Kidney glomerular epithelial cell (primary cell): Measurements from ENCODE around the gene FANCC.
A peak's percentile ranks its signal among the peaks of the same experiment; 100 is the strongest.

Experiments
- DNase-seq: peaks from one replicate; lab custom pipeline; 2025; lab: John Stamatoyannopoulos, UW

Gene FANCC

DNA sequence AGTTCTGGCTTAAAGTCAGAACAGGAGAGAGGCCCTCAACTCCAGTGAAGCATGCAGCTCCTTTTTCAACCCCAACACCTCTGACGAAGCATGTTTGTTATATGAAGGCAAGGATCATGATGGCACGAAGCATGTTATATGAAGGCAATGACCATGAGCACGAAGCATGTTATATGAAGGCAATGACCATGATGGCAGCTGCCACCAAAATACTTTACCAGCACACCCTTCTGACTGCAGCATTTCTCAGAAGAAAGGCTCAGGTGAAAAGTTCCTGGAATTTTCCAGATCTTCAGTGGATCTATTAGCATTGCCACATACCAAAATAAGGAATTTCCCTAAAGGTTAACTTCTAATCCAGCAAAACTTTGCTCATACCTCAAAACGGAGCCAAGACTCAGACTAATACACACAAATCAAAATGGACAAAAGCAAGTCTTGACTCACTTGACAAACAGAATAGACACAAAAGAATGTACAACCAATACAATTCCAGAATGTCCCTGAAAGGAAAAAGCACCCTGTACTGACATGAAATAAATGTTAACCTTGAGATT lies 217.4 kb downstream of the FANCC start:
- peak; percentile 79 for DNase-seq

DNA sequence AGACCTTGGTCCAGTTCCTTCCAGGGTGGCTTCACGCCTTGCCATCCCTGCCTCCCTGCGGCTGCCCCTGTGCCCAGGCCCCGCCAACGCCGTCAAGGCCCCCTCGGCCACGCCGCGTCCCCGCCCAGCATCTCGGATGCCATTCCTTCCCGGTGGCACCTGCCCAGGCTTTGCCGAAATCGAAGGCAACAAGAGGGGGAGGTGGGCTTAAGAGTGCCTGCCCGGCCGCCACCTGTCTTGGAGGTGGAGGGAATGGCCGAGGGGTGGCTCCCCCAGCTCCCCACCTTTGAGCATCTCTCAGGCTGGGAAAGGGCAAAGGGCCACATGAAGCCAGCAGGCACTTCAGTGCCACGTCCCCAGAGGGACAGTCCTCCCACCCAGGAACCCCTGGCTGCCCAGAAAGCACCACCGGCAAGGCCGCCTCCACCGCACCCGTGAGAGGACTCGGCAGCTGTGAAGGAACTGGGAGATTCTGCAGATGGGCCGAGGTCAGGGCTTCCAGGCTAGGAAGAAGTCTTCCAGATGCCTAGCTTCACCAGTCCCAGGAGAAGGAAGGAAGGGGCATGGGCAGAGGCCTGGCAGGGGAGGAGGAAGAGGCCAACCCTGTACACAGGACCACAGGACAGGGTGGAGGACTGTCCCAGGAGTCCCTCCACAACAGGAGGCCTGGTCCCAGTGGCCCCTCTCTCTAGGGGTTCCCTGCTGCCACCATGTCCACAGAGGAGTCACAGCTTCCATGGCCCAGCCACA lies 218.0 kb downstream of the FANCC start:
- DNase-seq = no peak

DNA sequence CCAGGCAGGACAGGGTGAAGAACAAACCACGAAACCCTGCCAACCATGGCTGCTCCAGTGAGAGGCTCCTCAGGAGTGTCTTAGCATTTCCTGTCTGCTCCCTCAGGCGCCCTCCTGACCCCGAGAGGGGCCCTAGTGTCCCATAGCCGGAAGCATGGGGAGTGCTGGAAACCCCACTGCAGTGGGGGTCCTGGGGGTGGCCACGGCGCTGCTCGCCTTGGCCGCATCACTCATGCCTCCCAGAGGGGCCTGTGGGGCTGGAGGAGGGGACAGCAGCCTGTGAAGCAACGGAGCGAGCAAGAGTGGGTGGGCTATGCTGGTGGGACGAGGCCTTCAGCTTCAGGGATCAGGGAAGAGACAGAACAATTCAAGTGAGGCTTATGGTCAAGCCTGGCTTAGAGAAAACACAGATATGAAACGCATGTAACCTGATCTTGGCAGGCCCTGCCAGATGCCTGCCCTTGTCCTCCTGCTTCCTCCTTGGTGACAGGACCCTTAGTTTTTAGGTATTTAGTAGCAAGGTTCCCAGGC lies 219.1 kb downstream of the FANCC start:
- peak; percentile 19 for DNase-seq

DNA sequence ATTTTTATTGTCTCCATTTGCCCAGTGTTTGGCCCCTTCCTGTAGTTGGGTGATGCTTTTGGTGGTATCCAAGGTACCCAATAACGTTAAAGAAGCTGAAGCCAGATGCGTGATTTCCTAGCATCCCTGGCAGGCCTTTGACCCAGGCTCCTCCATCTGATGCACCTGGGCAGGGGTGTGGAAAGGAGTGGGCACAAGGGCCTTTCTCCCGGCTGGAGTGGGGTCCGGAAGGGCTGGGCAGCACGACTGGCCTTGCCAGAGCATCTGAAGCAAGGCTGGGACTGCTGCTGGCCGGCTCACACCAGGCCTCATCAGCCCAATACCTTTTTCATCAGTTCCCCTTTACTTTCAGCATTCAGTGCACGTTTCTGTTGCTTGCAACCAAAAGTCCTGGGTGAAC lies 220.2 kb downstream of the FANCC start:
- DNase-seq = no peak

DNA sequence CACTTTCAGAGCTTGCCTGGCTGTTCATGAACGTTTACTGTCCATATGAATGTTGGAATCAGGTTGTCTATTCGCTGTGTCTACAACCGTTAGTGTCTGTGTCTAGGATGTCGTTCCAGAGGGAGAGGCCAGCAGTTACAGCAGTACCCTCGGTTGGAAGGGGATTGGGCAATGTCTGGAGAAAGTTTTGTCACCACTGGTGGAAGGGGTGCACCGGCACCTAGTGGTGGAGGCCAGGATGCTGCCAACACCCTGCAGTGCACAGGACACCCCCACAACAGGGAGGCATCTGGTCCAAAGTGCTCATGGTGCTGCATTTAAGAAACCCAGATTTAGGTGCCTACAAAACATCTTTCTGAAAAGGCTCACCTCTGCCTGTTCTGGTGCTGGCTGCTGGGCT lies 220.7 kb downstream of the FANCC start:
- no peak for DNase-seq

DNA sequence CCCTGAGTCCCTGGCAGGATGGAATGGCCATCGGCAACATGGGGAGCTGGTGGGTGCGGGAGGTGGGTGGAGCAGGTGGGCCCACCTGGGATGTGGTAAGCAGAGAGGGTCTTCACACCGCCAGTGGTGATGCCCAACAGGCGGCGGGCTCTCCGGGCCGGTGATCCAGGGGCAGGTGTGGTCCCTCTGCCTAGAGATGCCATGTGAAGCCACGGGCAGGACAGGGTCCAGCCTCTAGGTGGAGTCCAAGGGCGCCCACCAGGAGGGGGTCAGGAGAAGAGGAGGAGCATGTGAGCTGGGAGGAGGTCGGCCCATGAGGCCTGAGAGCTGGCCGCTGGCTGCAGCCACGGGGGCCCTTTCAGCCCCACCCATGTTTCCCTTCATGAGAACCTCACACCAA lies 221.1 kb downstream of the FANCC start:
- no peak for DNase-seq

DNA sequence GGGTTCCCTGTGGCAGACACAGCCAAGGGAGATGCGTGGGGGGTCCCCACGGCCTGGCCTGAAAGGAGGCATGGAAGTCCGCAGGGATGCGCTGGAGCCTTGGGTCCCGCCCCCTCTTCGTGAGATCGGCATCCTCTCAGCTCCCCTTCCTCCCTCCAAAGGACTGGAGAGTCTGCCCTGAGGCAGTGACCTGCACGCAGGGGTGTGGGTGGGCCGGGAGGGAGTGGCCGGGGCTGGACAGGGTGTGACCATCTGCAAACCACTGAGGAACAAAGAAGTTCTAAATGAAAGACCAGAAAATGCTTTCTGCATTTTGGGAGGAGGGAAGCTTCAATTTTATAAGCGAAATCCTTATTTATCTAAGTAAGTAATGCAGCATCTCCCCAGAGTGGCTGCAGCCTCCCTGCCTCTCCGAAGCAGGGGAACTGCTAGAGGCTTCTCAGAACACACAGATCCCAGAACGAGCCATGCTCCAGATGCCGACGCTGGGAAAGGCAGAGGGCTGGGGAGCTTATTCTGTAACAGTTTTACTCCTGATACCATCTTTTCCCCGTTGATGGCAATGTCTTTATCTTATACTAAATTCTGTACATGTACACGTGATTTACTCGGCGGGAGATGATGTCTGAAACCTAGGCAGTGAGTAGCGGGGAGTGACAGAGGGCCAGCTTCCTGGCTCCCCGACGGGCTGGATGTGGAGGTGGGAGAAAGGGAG lies 221.7 kb downstream of the FANCC start:
- no peak for DNase-seq

DNA sequence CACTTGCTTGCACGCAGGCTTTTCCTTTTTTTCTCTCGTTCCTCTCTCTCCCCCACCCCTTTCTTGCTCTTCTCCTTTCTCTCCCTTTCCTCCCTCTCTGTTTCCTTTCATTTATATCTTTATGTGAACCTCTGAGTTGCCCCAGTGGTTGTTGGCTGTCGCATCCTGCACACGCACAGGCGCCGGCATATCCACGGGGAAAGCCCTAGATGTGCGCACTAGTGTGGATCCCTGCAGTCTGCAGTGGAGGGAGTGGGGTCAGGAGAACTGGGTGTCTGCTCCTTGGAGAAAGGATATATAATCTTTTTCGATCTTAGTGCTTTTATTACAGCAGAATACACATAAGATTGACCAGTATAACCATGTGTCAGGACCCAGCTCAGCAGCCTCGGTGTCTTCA lies 223.5 kb downstream of the FANCC start:
- no peak for DNase-seq

DNA sequence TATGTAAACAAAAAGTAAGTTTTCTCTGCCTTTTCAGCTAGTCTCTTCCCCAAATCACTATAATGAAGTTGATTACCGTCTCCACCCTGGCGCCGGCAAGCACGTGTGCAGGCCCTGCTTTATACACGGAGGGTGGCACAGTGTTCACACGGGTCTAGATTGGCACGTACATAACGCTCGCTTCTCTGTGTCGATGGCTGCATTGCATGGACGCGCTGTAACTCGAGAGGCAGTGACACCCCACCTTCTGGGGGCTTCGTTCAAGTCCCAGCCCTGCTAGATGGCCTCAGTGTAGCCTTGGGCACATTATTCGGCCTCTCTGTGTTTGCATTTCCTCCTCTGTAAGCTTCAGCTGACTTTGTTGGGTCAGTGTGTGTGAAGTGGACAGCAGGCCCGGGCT lies 223.9 kb downstream of the FANCC start:
- no peak for DNase-seq

DNA sequence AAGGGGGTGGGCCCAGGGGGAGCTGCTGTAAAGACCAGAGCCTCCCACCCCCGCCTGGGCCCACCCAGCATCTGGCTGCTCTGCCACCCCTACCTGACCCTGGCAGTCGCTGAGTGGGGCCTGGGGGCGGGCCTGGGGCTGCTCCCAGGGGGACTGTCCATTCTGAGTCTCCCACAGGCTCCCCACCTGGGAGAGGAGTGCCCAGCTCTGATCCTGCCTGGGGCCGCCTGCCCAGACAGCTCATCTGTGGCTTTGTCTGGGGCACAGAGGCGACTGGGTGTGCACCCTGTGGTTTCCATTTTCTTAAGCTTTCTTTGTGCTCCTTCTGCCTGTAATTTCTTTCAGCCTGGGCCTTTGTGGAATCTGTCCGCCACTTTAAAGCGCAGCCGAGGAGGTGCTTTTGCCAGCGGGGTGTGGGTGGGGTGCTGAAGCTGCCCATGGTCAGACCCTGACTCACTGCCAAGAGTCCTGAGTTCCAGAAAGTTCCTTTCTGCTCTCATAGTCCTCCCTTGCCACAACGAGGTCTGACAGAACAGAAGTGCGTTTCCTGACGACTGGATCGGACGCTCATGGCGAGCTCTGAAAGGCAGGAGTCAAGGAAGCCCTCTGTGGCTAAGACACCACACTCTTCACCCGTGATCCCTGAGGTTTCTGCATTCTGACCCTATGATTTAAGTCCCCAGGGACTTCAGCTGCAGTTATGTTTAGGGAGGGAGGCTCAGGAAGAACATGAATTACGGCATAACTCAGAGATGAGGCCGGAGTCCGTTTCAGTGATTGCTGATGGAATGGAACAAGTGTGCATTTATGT lies 225.0 kb downstream of the FANCC start:
- DNase-seq = peak; percentile 76

DNA sequence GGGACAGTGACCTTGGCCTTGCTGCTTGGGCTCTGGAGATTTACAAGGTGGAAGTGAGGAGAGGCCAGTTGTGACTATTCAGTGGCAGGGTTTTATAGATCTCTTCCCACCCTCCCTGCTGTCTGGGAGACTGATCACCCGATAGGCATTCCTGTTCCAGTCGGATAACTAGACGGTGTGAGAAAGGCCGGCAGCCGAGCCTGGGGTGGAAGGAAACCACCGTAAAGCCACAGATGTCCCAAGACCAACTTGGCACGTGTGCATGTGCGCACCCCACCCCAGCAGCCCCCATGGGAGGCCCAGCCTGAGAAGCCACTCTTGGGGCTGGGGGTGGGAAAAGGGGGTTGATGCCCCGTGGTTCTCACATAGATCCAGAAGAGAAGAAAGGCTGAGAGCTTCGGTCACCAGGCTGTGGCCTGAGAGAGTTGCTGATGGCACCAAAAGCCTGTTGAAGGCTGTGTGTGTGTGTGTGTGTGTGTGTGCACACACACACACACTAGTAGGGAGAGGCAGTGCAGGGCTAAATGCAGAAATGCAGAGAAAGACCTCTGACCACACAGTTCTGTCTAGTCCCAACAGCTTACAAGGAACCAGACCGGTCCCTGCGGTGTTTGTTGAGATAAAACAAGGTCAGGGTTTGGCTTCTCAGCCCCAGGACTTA lies 225.8 kb downstream of the FANCC start:
- peak; percentile 79 for DNase-seq

DNA sequence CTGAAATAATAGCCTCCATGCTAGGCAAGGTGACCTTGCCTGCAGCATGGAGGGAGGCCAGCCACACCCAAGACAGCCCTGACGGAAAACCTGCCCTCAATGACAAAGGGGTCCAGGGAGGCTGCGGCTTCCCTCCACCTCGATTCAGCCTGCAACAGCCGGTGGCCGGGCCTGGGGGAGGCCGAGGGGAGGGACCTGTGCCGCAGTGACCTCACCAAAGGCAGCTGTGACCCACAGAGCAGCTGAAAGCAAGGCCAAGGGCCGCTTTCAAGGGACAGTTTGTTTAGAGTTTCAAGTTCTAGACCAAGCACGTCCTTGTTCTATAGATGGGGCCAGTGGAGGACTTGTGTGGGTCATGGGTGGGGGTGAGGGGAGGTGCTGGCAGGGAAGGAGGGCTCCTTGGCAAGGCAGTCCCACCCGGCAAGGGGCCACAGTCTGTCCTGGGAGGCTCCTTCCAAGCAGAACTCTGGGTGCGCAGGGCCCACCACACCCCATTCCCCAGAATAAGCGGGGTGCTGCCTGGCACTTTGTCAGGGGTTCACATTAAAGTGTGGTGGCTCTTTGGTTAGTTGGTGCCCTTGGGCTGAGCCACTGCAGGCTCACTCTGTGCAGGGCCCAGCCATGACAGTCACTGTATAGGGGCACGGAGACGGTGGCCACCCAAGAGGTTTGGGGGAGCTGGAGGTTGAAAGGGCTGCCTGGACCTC lies 226.5 kb downstream of the FANCC start:
- no peak for DNase-seq

DNA sequence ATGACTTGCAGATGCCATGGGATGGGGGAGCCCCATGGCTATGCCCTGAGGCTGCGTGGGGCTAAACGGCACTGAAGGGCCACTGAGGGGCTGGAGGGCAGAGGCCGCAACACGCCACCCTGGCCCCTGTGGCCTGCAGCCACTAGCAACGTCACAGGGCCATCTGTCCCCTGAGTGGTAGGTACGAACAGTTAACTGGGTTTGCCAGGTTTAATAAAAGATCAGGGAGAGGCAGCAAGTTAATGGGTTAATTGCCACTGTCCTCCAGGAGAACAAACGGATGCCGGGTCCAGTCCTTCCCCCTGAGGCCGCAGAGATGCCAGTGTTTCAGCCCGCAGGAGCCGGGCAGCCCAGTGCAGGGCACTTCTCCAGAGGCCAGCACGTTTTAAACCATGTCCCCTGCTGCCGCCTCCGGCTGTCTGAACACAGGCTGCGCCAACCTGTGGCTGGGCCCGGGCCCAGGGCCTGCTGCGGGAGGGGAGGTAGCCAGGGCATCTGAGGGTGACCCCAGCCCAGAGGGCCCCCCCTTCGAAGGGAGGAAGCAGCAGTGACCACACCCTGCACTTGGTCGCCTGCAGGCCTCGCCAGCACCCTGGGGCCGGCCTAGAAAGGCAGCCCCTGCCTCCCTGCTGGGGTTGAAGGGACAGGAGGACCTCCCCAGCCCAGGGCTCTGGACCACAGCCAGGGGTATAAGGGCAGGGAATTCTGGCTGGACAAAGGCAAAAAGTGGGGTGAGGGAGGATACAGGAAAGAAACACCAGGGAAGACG lies 227.3 kb downstream of the FANCC start:
- DNase-seq = no peak

DNA sequence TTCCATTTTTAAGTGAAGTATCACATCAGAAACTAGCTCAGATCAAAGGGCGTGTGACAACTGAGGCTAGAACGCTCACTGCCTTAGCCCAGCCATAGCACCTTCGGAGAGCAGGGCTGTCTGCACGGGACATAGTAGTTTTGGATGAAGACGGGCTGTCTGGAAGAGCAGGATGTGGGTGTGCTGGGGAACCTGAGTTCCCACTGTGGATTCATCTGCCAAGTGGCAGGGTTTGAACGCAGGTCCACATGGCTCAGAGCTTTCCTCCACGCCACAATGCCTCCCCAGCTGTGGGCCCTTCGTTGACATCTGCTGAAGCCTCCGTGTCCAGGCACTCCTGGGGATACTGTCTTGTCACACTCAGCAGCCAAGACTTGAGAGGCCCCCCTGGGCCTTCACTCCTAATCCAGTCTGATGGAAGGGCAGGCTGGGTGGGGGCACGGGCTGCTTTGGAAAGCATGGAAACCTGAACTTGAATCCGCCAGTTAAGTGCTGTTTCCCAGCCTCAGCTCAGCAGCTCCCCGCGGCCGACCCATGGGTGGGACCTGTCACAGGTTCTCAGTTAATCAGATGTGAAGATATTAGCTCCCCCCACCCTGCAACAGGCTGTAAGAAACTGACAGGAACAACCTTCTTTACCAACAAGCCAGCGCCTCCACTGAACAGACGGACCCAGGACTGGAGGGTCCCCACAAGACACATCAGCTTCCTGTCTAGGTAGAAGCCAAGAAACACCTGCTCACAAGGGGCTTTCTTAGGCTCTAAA lies 228.1 kb downstream of the FANCC start:
- no peak for DNase-seq

DNA sequence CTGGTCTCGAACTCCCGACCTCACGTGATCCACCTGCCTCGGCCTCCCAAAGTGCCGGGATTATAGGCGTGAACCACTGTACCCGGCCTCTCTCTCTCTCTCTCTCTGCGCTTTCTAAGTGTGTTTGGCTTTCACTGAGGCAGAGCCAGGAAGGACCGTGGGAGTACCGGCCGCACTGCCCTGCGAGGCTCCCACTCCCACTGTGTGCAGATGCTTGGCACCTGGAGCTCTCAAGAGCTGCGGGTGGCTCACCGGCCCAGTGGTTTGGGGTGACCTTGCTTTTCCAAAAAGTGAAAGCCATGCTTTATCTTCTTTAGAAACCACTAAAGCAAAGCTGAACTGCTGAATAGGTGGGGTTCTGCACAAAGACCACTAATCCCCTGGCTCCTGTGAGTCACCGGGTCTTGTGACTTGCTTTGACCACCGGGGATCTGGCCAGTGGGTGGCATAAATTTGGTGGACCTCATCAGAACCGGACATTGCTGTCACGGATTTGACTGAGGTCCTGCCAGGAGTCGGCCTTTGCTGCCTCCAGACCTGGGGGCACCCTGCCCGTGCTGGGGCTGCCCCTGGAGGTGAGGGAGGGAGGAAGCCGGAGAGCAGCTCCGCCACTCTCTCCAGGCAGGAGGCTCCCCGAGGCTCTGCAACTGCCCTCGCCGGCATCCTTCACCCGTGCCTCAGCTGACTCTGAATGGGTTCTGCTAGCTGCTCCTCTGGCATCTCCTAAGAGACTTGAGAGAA lies 228.9 kb downstream of the FANCC start:
- DNase-seq = no peak

DNA sequence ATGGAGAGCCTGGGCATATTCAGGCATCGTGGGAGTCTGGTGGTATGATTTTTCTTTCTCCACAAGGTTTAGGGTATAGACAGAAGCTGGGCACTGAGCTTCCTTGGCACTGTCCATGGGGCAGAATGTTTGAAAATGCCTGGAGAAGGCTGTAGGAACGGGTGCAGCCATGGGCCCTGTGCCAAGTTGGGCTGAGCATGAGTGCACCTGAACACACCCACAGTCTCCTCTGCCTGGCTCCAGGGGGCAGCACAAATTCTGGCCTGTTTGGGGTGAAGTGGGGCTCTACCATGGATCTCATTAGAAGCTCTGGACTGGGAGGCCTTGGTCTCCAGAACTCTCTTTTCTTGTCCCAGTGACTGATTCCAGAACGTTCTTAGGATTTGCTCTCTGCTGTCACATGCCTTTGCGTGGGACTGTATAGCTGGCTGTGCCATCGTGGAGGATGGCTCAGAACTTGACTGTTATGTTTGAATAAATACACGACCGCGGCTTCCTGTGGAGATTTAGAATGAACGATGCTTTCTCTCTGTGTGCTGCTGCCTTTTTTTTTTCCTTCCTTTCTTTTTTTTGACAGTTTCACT lies 229.8 kb downstream of the FANCC start:
- DNase-seq = peak; percentile 59

DNA sequence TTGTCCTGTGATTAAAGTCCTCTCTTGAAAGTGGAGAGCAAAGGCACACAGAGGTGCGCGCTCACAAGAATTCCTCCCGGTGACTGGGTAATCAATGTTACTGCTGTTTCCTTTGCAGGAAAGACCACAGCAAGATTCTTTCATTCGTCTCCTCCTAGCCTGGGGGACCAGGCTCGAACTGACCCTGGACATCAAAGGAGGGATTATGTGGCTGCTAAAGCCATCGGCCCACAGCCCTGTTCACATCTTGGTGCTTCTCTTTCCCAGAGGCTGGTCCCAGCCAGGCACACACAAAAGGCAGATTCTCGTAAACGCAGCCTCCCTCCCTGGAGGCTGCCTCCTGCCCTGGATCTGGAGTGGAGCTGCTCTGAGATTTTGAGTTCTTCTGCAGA lies 230.9 kb downstream of the FANCC start:
- DNase-seq = no peak

DNA sequence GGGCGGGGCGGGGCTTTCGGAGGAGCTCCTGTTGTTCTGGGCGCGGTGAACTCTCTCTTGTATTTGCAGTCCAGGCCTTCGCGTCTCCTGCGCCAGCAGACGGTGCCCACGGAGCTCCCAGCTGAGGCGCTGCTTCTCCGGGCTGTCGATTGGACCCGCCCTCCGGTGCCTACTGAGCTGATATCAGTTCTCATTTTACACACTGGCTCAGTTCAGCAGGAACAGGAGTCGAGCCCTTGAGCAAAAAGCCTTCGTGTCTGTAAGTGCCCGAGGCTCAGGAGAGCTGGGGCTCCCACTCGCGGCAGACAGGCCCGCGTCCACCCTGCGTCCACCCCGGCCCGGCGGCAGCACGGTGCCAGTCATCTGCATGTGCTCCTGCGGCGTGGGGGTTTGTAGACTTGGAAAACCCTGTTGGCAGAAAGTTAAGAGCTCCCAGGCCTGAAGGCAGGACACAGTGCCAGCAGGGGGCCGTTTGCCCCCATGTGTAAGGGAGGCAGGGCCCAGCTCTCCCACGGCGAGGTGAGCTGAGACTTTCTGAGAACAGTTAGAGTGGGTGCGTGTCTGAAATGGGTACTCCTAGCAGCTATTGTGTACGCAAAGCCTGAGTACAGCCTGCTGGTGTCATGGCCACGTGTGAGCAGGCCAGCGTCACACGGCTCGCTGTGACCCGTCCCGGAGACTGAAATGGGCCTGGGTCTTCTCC lies 231.5 kb downstream of the FANCC start:
- DNase-seq = no peak
